KBM-7 (cell line): ENCODE data around the gene CERS1.
"Not testable (repeated sequence)": the region's sequence is repeated elsewhere in the genome, so short reads cannot be mapped to it uniquely, and the experiment has no call there.

Source experiments
- DNase-seq: peaks from one replicate; pipeline ENCODE4 v3.0.0-alpha.2; 2015
- in situ Hi-C: fragments of 300-500 bp; cut with MboI; formaldehyde crosslinking; loops from 2 replicates; pipeline ENCODE4 v1.14.3; 2020; ENCODE audit warnings: low sequenced_read_pairs, low pct_unique_long_range_greater_than_20kb, mixed read lengths

The CERS1 gene

DNA sequence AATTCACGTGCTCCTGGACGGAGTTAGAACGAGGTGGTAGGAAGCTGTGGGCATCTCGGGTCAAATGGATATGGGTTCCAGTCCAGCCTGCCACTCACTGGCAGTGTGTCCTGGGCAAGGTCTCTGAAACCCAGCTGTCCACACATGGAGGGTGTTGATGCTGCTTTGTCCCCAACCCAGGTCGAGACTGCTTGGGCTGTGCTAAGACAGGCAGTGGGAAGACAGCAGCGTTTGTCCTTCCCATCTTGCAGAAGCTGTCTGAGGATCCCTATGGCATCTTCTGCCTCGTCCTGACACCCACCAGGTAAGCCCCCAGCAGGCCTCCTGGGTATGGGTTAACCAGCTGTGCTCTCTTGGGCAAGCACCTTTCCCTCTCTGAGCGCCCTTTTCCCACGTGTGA is 24.4 kb upstream of the CERS1 start:
- in situ Hi-C loops: no loop called here
- no peak for DNase-seq

- DNase-seq: no peak
- in situ Hi-C loops: no loop called here
These were observed 23.9 kb upstream of the CERS1 start for GRCh38 chr19:18919900-18920214.

DNA sequence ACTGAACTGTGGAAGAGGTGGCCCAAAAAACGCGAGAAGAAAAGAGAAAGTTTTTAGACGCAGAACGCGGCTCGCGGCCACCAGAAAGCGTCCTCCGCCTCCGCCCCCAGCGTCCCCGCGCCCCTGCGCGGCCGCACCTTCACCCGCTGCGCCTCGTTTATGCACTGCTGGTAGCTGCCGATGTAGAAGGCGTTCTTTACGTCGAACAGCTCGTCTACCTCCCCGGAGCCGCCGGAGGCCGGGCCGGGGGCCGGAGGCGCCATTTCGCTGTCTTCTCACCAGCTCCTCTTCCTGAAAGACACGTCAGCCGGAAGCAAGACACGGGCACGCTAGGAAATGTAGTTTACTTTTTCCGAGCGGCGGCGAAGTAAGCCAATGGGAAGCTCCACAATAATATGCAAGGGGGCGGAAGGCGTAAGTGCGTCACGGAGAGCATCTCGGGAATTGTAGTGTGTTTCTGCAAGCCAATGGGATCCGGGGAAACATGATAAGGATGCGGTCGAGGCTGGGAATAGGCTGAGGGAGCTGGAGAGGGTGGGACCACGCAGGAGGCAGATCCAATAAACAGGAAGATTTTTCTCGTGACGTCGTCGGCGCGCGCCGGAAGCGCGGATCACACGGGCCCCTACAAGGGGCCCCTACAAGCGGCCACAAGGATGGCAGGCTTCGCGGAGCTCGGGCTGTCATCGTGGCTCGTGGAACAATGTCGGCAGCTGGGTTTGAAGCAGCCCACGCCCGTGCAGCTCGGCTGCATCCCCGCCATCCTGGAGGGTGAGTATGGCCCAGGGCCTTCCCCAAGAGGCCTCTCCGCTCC is 23.3 kb upstream of the CERS1 start, which contains the start of the genes COPE and DDX49:
TSS of gene COPE (minus strand) at position 302 of the 814 bp plus-strand sequence. CDS start at position 263, 39 bp downstream.
TSS of gene DDX49 (plus strand) at position 630 of the 814 bp plus-strand sequence. CDS start at position 657, 27 bp downstream.
- in situ Hi-C loops: no loop called here
- DNase-seq: peak; percentile 100

GRCh38 chr19:18917593-18917992 is 21.6 kb upstream of the CERS1 start:
- in situ Hi-C loops, DNase-seq: not testable (repeated sequence)

DNA sequence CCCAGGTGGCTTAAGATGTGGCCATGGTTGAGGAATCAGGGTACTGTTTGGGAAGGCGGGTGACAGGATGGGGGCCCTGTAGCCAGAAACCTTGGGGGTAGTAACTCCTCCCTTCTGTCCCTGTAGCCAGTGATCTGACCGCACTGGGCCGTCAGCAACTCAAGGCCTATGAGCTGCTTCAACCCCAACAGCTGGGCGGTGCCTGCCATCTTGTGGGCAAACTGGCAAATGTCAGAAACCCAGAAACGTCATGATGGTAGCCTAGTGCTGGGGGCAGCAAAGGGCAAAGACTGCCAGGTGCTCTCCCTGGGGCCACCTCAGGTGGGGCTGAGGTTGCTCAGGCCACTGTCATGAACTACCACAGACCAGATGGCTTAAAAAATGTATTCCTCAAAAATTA is 19.7 kb upstream of the CERS1 start:
- in situ Hi-C loops: no loop called here
- DNase-seq: peak; percentile 42

GRCh38 chr19:18913466-18913865 is 17.5 kb upstream of the CERS1 start:
- DNase-seq: no peak
- in situ Hi-C loops: no loop called here

- DNase-seq: no peak
- in situ Hi-C loops: no loop called here
These were observed 17.0 kb upstream of the CERS1 start for GRCh38 chr19:18912933-18913332.

DNA sequence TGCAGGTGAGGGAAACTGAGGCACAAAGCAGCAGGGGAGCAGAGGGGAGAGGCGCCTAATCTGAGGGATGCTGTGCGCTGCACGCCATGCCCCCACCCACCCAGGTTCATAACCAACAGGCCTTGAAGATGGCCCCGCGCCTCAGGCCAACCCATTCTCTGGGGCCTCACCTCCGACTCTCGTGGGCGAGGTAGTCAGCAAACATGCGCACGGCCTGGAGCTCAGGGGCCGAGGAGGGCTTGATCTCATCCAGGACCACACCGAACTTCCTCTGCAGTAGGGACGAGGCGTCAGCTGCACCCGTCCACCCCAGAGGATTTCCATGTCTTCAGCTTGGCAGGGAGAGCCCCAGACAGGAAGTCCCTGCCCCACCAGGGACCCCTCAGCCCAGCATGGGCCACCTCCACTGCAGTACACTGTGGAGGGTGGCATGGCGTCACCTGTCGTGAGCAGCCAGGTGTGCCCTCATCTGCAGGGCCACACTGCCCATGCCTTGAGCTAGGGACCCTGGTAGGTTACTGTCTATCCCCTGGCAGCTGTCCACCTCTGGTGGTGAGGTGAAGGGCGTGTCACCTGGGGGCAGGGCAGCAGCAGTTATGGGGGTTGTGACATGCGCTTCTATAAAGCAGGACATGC is 15.0 kb upstream of the CERS1 start:
- in situ Hi-C loops: no loop called here
- DNase-seq: no peak

- DNase-seq: no peak
- in situ Hi-C loops: no loop called here
These were observed 14.1 kb upstream of the CERS1 start for GRCh38 chr19:18910010-18910409.

GRCh38 chr19:18908917-18909619 is 13.1 kb upstream of the CERS1 start:
- no peak for DNase-seq
- in situ Hi-C loops: no loop called here

- no peak for DNase-seq
- in situ Hi-C loops: no loop called here
These were observed 10.9 kb upstream of the CERS1 start for GRCh38 chr19:18906605-18907519.

DNA sequence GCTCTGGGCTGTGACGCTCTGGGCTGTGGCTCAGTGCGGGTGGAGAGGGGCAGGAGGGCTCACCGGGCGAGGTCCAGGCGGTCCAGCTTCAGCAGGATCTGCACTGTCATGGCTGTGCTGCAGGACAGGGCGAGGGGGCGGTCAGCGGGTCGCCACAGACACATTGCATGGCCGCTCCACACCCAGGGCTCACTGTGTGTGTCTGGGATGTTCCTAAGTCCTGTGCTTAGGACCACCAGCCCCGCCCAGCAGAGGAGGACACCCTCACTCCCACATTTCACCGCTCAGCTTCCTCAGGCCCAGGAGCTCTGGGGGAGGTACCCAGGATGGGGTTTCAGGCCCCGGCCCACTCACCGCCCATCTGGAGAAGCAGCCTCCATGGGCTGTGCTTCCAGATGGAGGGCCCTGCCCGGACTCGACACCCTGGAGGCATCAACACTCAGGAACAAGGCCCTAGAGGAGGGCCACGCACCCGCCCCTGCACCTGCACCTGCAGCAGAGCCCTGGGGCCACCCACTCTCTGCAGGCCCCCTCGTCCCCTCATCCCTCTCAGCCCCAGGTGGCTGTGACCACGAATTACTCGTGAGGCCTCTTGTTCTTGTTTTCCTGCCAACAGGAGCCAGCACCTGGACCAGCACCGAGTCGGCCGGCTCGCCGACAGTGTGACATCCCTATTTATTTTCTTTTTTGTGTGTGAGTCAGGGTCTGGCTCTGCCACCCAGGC is 9.7 kb upstream of the CERS1 start:
- in situ Hi-C loops: no loop called here
- DNase-seq: no peak

GRCh38 chr19:18905058-18905456 is 9.1 kb upstream of the CERS1 start:
- no peak for DNase-seq
- in situ Hi-C loops: no loop called here

- in situ Hi-C loops: no loop called here
- no peak for DNase-seq
These were observed 8.5 kb upstream of the CERS1 start for GRCh38 chr19:18904334-18905057.

- in situ Hi-C loops: no loop called here
- no peak for DNase-seq
These were observed 7.4 kb upstream of the CERS1 start for GRCh38 chr19:18903156-18904037.

DNA sequence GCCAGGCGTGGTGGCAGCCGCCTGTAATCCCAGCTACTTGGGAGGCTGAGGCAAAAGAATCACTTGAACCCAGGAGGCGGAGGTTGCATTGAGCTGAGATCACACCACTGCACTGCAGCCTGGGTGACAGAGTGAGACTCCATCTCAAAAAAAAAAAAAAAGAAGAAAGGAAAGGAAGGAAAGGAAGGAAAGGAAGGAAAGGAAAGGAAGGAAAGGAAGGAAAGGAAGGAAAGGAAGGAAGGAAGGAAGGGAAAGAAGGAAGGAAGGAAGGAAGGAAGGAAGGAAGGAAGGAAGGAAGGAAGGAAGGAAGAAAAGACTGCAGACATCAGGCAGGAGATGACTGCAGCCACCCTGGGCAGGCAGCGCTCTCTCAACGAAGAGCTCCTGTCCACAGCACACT is 6.6 kb upstream of the CERS1 start:
- DNase-seq, in situ Hi-C loops: not testable (repeated sequence)

- in situ Hi-C loops: no loop called here
- DNase-seq: no peak
These were observed 5.5 kb upstream of the CERS1 start for GRCh38 chr19:18901491-18901890.
